GM21515 (cell line): ENCODE results near the gene C16orf82.

Experiments used
- ATAC-seq: cut with Tn5 transposase; IDR thresholded peaks from one replicate; pipeline ENCODE4 v1.9.1; 2021; ENCODE audit not compliant: unreplicated experiment

Gene C16orf82

GRCh38 chr16:27066668-27067537 lies at the start of gene C16orf82:
TSS of gene C16orf82 (plus strand) at chr16:27066927.
- no peak for ATAC-seq

GRCh38 chr16:27020031-27020430 lies 46.7 kb upstream of the C16orf82 start:
- no peak for ATAC-seq

GRCh38 chr16:27024010-27024409 lies 42.7 kb upstream of the C16orf82 start:
- ATAC-seq: no peak

GRCh38 chr16:27025581-27025980 lies 41.1 kb upstream of the C16orf82 start:
- ATAC-seq: no peak

GRCh38 chr16:27027971-27028370 lies 38.8 kb upstream of the C16orf82 start:
- no peak for ATAC-seq

- ATAC-seq: no peak
Observed at GRCh38 chr16:27028591-27029110, 38.1 kb upstream of the C16orf82 start.

- ATAC-seq: no peak
Observed at GRCh38 chr16:27029525-27029924, 37.2 kb upstream of the C16orf82 start.

GRCh38 chr16:27033281-27033979 lies 33.3 kb upstream of the C16orf82 start:
- no peak for ATAC-seq

- ATAC-seq: no peak
Observed at GRCh38 chr16:27040732-27041131, 26.0 kb upstream of the C16orf82 start.

GRCh38 chr16:27046958-27047518 lies 19.7 kb upstream of the C16orf82 start:
- no peak for ATAC-seq

GRCh38 chr16:27048316-27048715 lies 18.4 kb upstream of the C16orf82 start:
- no peak for ATAC-seq

- no peak for ATAC-seq
Observed at GRCh38 chr16:27049117-27049516, 17.6 kb upstream of the C16orf82 start.

GRCh38 chr16:27052007-27052406 lies 14.7 kb upstream of the C16orf82 start:
- ATAC-seq: no peak

GRCh38 chr16:27053996-27054395 lies 12.7 kb upstream of the C16orf82 start:
- ATAC-seq: no peak

- no peak for ATAC-seq
Observed at GRCh38 chr16:27058299-27058698, 8.4 kb upstream of the C16orf82 start.

GRCh38 chr16:27070776-27071175 lies 4.0 kb downstream of the C16orf82 start:
- no peak for ATAC-seq

GRCh38 chr16:27073733-27074132 lies 7.0 kb downstream of the C16orf82 start:
- no peak for ATAC-seq

- no peak for ATAC-seq
Observed at GRCh38 chr16:27080895-27081294, 14.2 kb downstream of the C16orf82 start.

- no peak for ATAC-seq
Observed at GRCh38 chr16:27083861-27084261, 17.1 kb downstream of the C16orf82 start.

GRCh38 chr16:27084307-27085028 lies 17.7 kb downstream of the C16orf82 start:
- no peak for ATAC-seq

- no peak for ATAC-seq
Observed at GRCh38 chr16:27085182-27085581, 18.5 kb downstream of the C16orf82 start.
